ENCODE data around the gene PSD. TPM values are rescaled to one million over a fixed set of nuclear protein-coding genes. Genes with fewer than 3 reads are reported as not detected.

Gene PSD
- total RNA-seq, 1 experiment from 2014 or later, result 2.4 TPM

GRCh38 chr10:102421757-102422512, 3.4 kb upstream of the PSD start:
- Histone ChIP-seq H3K4me3 (ENCODE audit: low read depth in 2 of 2, low read length in 2 of 2) (peak overlapping the region; percentile 91 to 94), H3K36me3 (ENCODE audit: control insufficient read depth, insufficient read depth, low read length) (peaks cover 9% of the 10 kb centered on the region; the same call in 1 of the 2 replicates), H3K4me1 (ENCODE audit: control insufficient read depth, insufficient read depth, low read length) (peaks cover 11% of the 10 kb centered on the region), H3K27ac (ENCODE audit: low read length) (peak overlapping the region; percentile 98), H3K9me3 (ENCODE audit: control insufficient read depth, insufficient read depth, low read depth, low read length) (no peaks in the 10 kb centered on the region), H3K27me3 (ENCODE audit: control insufficient read depth, insufficient read depth, low read length) (no peaks in the 10 kb centered on the region)
- ATAC-seq (peak; percentile 19), DNase-seq (ENCODE audit: low read depth, low spot score) (no peak)
- TF ChIP-seq CTCF (IDR thresholded peaks at IDR 0.05) (no peak), TCF7L2 (IDR thresholded peaks at IDR 0.05; ENCODE audit: low read depth, low read length) (no peak), REST (IDR thresholded peaks at IDR 0.05; ENCODE audit: insufficient read depth in 1 of 2, low read depth in 2 of 2, low read length in 1 of 2) (no peak), SIN3A (IDR thresholded peaks at IDR 0.05; ENCODE audit: borderline replicate concordance, insufficient read depth, low read depth, low read length) (peak; percentile 77; the same call in 1 of the 2 replicates)
- ChIA-PET POLR2A (interaction anchor here (0.6 kb wide), 1 partner anchor 20 kb away, joined by 3 read pairs; no protein-coding TSS in a partner anchor), CTCF (interaction anchor here (0.9 to 2.2 kb wide), 7 partner anchors 10 to 253 kb away, joined by 3 to 16 read pairs (median 7); partner anchors contain the start of gene CUEDC2)
- BruUV-seq (replicated peaks), result no TSS peak
- in situ Hi-C loops (cut with HindIII; ENCODE audit: low pct_unique_long_range_greater_than_20kb, low sequenced_read_pairs) (no loop called here), intact Hi-C loops (cut with micrococcal nuclease; ENCODE audit: unreplicated experiment) (no loop called here)

- Histone ChIP-seq H3K4me3 (ENCODE audit: low read depth in 2 of 2, low read length in 2 of 2) (peak overlapping the region; percentile 91 to 94), H3K4me1 (ENCODE audit: control insufficient read depth, insufficient read depth, low read length) (peaks cover 11% of the 10 kb centered on the region), H3K36me3 (ENCODE audit: control insufficient read depth, insufficient read depth, low read length) (peaks cover 9% of the 10 kb centered on the region; the same call in 1 of the 2 replicates), H3K27ac (ENCODE audit: low read length) (peak overlapping the region; percentile 98), H3K9me3 (ENCODE audit: control insufficient read depth, insufficient read depth, low read depth, low read length) (no peaks in the 10 kb centered on the region), H3K27me3 (ENCODE audit: control insufficient read depth, insufficient read depth, low read length) (no peaks in the 10 kb centered on the region)
- ATAC-seq (no peak; the same call in 1 of the 2 replicates), DNase-seq (ENCODE audit: low read depth, low spot score) (no peak)
- no peak for TF ChIP-seq SIN3A (IDR thresholded peaks at IDR 0.05; ENCODE audit: borderline replicate concordance, insufficient read depth, low read depth, low read length)
- no peak for TF ChIP-seq CTCF (IDR thresholded peaks at IDR 0.05)
- TF ChIP-seq TCF7L2 (IDR thresholded peaks at IDR 0.05; ENCODE audit: low read depth, low read length), result no peak
- no peak for TF ChIP-seq POLR2AphosphoS5 (IDR thresholded peaks at IDR 0.05; ENCODE audit: low read depth, low read length)
- no TSS peak for BruUV-seq (replicated peaks)
- ChIA-PET CTCF (interaction anchor here (0.9 to 2.2 kb wide), 4 partner anchors 11 to 190 kb away, joined by 4 to 16 read pairs (median 7); partner anchors contain the start of gene CUEDC2), POLR2A (no interaction called here)
- intact Hi-C loops (cut with micrococcal nuclease; ENCODE audit: unreplicated experiment) (no loop called here), in situ Hi-C loops (cut with HindIII; ENCODE audit: low pct_unique_long_range_greater_than_20kb, low sequenced_read_pairs) (no loop called here)
Measured at GRCh38 chr10:102421507-102421756, 2.8 kb upstream of the PSD start.

Data from Panc1 (cell line).